ENCODE data around the gene PDE4D.

- TF ChIP-seq CTCF (IDR thresholded peaks at IDR 0.05) (no peak), ZNF512 (CRISPR knock-in tag; IDR thresholded peaks at IDR 0.05; ENCODE audit: borderline replicate concordance) (no peak), MXD4 (CRISPR knock-in tag; IDR thresholded peaks at IDR 0.05; ENCODE audit: borderline replicate concordance) (no peak), TEAD4 (CRISPR knock-in tag; IDR thresholded peaks at IDR 0.05) (no peak), PREB (CRISPR knock-in tag; IDR thresholded peaks at IDR 0.05; ENCODE audit: borderline replicate concordance) (no peak), ZSCAN18 (CRISPR knock-in tag; IDR thresholded peaks at IDR 0.05) (no peak), ELF4 (CRISPR knock-in tag; IDR thresholded peaks at IDR 0.05; ENCODE audit: low read depth) (no peak), SMAD3 (CRISPR knock-in tag; IDR thresholded peaks at IDR 0.05; ENCODE audit: borderline replicate concordance) (no peak), E2F4 (CRISPR knock-in tag; IDR thresholded peaks at IDR 0.05; ENCODE audit: borderline replicate concordance, low read depth) (no peak)
These were observed 800.8 kb downstream of the PDE4D start for GRCh38 chr5:59092758-59093157.
